ENCODE measurements around the gene POTEE. TPM values are rescaled to one million over a fixed set of nuclear protein-coding genes. Genes with fewer than 3 reads are reported as not detected.
"Not testable (repeated sequence)": the region's sequence is repeated elsewhere in the genome, so short reads cannot be mapped to it uniquely, and the experiment has no call there.

POTEE gene
- total RNA-seq (2014; rRNA removed) (0.58 TPM in 1 of 2 replicates, not detected in the other), Bru-seq, nascent RNA (percentile 16 among the genes with signal in this experiment), BruChase-seq, experiment 1, labeled RNA remaining after a 6-hour chase (percentile 31 among the genes with signal in this experiment), BruChase-seq, experiment 2, labeled RNA remaining after a 2-hour chase (percentile 26 among the genes with signal in this experiment)
- long read RNA-seq, result 0 reads

- H3K9me3 ChIP-seq (ENCODE audit: low read length); intact Hi-C loops (cut with micrococcal nuclease); POLR2A ChIA-PET (ENCODE audit: unreplicated experiment); ATAC-seq; H3K4me1 ChIP-seq (ENCODE audit: insufficient read depth, low read length); H3K4me3 ChIP-seq (ENCODE audit: low read length); H3K4me2 ChIP-seq (ENCODE audit: low read length); DNase-seq; H3K9me2 ChIP-seq (replicated peaks; ENCODE audit: low read length); H4K20me1 ChIP-seq (ENCODE audit: low read length); BruUV-seq (replicated peaks); H3K36me3 ChIP-seq (ENCODE audit: low read depth, low read length); H3F3A ChIP-seq (ENCODE audit: low read length, unreplicated experiment); H3K79me2 ChIP-seq (ENCODE audit: low read length); CTCF ChIA-PET; H2AFZ ChIP-seq (ENCODE audit: low read length); H3K9ac ChIP-seq (ENCODE audit: low read length); H3K27ac ChIP-seq (ENCODE audit: low read length); H3K27me3 ChIP-seq (ENCODE audit: low read length): not testable (repeated sequence)
Observed at GRCh38 chr2:131209030-131209772, at the start of gene POTEE. Gene POTEE (plus strand): TSS chr2:131209536. CDS start chr2:131218403, 8,867 bp downstream.

GRCh38 chr2:131165562-131165961 is 43.8 kb upstream of the POTEE start:
- H3K4me1 ChIP-seq (ENCODE audit: insufficient read depth, low read length); POLR2A ChIA-PET (ENCODE audit: unreplicated experiment); H4K20me1 ChIP-seq (ENCODE audit: low read length); H3K36me3 ChIP-seq (ENCODE audit: low read depth, low read length); DNase-seq; H2AFZ ChIP-seq (ENCODE audit: low read length); H3K4me2 ChIP-seq (ENCODE audit: low read length); H3K9ac ChIP-seq (ENCODE audit: low read length); H3K79me2 ChIP-seq (ENCODE audit: low read length); BruUV-seq (replicated peaks); CTCF ChIA-PET; H3K9me3 ChIP-seq (ENCODE audit: low read length); H3K27ac ChIP-seq (ENCODE audit: low read length); H3K4me3 ChIP-seq (ENCODE audit: low read length); ATAC-seq; H3F3A ChIP-seq (ENCODE audit: low read length, unreplicated experiment); intact Hi-C loops (cut with micrococcal nuclease); H3K9me2 ChIP-seq (replicated peaks; ENCODE audit: low read length): not testable (repeated sequence)
- peaks cover 30% of the 10 kb centered on the region for H3K27me3 ChIP-seq (ENCODE audit: low read length)

GRCh38 chr2:131168538-131168937 is 40.8 kb upstream of the POTEE start:
- BruUV-seq (replicated peaks), result no TSS peak
- Histone ChIP-seq H4K20me1 (ENCODE audit: low read length) (no peaks in the 10 kb centered on the region), H3K4me3 (ENCODE audit: low read length) (no peak overlapping the region), H3K9me3 (ENCODE audit: low read length) (no peaks in the 10 kb centered on the region), H3K27me3 (ENCODE audit: low read length) (peaks cover 30% of the 10 kb centered on the region), H3K9ac (ENCODE audit: low read length) (no peak overlapping the region), H3K79me2 (ENCODE audit: low read length) (no peaks in the 10 kb centered on the region), H3K36me3 (ENCODE audit: low read depth, low read length) (no peaks in the 10 kb centered on the region), H3K4me1 (ENCODE audit: insufficient read depth, low read length) (no peaks in the 10 kb centered on the region), H3K4me2 (ENCODE audit: low read length) (no peak overlapping the region), H2AFZ (ENCODE audit: low read length) (no peak overlapping the region), H3K27ac (ENCODE audit: low read length) (no peak overlapping the region), H3F3A (ENCODE audit: low read length, unreplicated experiment) (no peaks in the 10 kb centered on the region), H3K9me2 (replicated peaks; ENCODE audit: low read length) (no peaks in the 10 kb centered on the region)
- POLR2A ChIA-PET (ENCODE audit: unreplicated experiment), result no interaction called here
- DNase-seq (no peak), ATAC-seq (no peak)
- intact Hi-C loops (cut with micrococcal nuclease), result no loop called here
- TF ChIP-seq EZH2 (IDR thresholded peaks at IDR 0.05; ENCODE audit: low read length, unreplicated experiment), result no peak
- no peak for TF ChIP-seq CTCF (conservative IDR thresholded peaks at IDR 0.05; ENCODE audit: low read depth, low read length)
- TF ChIP-seq EZH2phosphoT487 (IDR thresholded peaks at IDR 0.05; ENCODE audit: borderline replicate concordance, low read length), result no peak
- CTCF ChIA-PET, result no interaction called here

GRCh38 chr2:131178050-131178449 is 31.3 kb upstream of the POTEE start:
- ATAC-seq; H3K4me1 ChIP-seq (ENCODE audit: insufficient read depth, low read length); BruUV-seq (replicated peaks); H3F3A ChIP-seq (ENCODE audit: low read length, unreplicated experiment); H4K20me1 ChIP-seq (ENCODE audit: low read length); H3K9ac ChIP-seq (ENCODE audit: low read length); H3K9me3 ChIP-seq (ENCODE audit: low read length); DNase-seq; H2AFZ ChIP-seq (ENCODE audit: low read length); H3K36me3 ChIP-seq (ENCODE audit: low read depth, low read length); H3K4me2 ChIP-seq (ENCODE audit: low read length); H3K27ac ChIP-seq (ENCODE audit: low read length); intact Hi-C loops (cut with micrococcal nuclease); H3K4me3 ChIP-seq (ENCODE audit: low read length); H3K9me2 ChIP-seq (replicated peaks; ENCODE audit: low read length); H3K79me2 ChIP-seq (ENCODE audit: low read length); CTCF ChIA-PET; POLR2A ChIA-PET (ENCODE audit: unreplicated experiment): not testable (repeated sequence)
- peaks cover 54% of the 10 kb centered on the region for H3K27me3 ChIP-seq (ENCODE audit: low read length)

- H3F3A ChIP-seq (ENCODE audit: low read length, unreplicated experiment); H3K36me3 ChIP-seq (ENCODE audit: low read depth, low read length); H3K9me3 ChIP-seq (ENCODE audit: low read length); H2AFZ ChIP-seq (ENCODE audit: low read length); H3K9ac ChIP-seq (ENCODE audit: low read length); CTCF ChIA-PET; DNase-seq; H3K4me1 ChIP-seq (ENCODE audit: insufficient read depth, low read length); H3K4me3 ChIP-seq (ENCODE audit: low read length); H3K9me2 ChIP-seq (replicated peaks; ENCODE audit: low read length); H4K20me1 ChIP-seq (ENCODE audit: low read length); intact Hi-C loops (cut with micrococcal nuclease); H3K79me2 ChIP-seq (ENCODE audit: low read length); ATAC-seq; H3K27ac ChIP-seq (ENCODE audit: low read length); H3K4me2 ChIP-seq (ENCODE audit: low read length); BruUV-seq (replicated peaks); POLR2A ChIA-PET (ENCODE audit: unreplicated experiment): not testable (repeated sequence)
- peaks cover 48% of the 10 kb centered on the region for H3K27me3 ChIP-seq (ENCODE audit: low read length)
Observed at GRCh38 chr2:131178721-131179418, 30.5 kb upstream of the POTEE start.
